Parathyroid adenoma (tissue), 2 donors: Measurements from ENCODE around the gene PALLD.
A peak's percentile ranks its signal among the peaks of the same experiment; 100 is the strongest.

Source experiments
- H2AFZ ChIP-seq: fragments of 300-600 bp; sonication (generic); one replicate; pipeline ENCODE4 v1.7.0; 2017; ENCODE audit warnings: antibody characterized with exemption, mild to moderate bottlenecking
- H3K27ac ChIP-seq: fragments of 300-600 bp; sonication (generic); one replicate; pipeline ENCODE4 v1.7.0; 2017
- H3K27me3 ChIP-seq: fragments of 300-600 bp; sonication (generic); one replicate; pipeline ENCODE4 v1.7.0; 2017; ENCODE audit warnings: low read length; ENCODE audit not compliant: control insufficient read depth, insufficient read depth
- H3K36me3 ChIP-seq: fragments of 300-600 bp; sonication (generic); one replicate; pipeline ENCODE4 v1.7.0; 2017; ENCODE audit warnings: low read length; ENCODE audit not compliant: control insufficient read depth, insufficient read depth
- H3K4me1 ChIP-seq: fragments of 300-600 bp; sonication (generic); one replicate; pipeline ENCODE4 v1.7.0; 2017; ENCODE audit warnings: control low read depth
- H3K4me2 ChIP-seq: fragments of 300-600 bp; sonication (generic); one replicate; pipeline ENCODE4 v1.7.0; 2017; ENCODE audit warnings: low read length
- H3K4me3 ChIP-seq: fragments of 300-600 bp; sonication (generic); one replicate; pipeline ENCODE4 v1.7.0; 2017; ENCODE audit warnings: low read depth, low read length
- H3K79me2 ChIP-seq: fragments of 300-600 bp; sonication (generic); one replicate; pipeline ENCODE4 v1.7.0; 2017; ENCODE audit warnings: control low read depth
- H3K9ac ChIP-seq: fragments of 300-600 bp; sonication (generic); one replicate; pipeline ENCODE4 v1.7.0; 2017; ENCODE audit warnings: mild to moderate bottlenecking
- H3K9me3 ChIP-seq: fragments of 300-600 bp; sonication (generic); one replicate; pipeline ENCODE4 v1.7.0; 2017; ENCODE audit warnings: low read length; ENCODE audit not compliant: control insufficient read depth
- CTCF ChIP-seq: fragments of 300-600 bp; sonication (generic); IDR thresholded peaks from one replicate; pipeline ENCODE4 v1.7.0; 2017; ENCODE audit warnings: antibody characterized with exemption, mild to moderate bottlenecking
- donor health status: primary hyperparathyroidism.

The PALLD gene

GRCh38 chr4:168485156-168485910 lies 11.5 kb upstream of the PALLD start:
- H3K9me3 ChIP-seq = no peaks in the 10 kb centered on the region
- H3K9ac ChIP-seq = no peak overlapping the region
- H3K4me1 ChIP-seq = no peaks in the 10 kb centered on the region
- H3K27ac ChIP-seq = no peak overlapping the region
- no peak overlapping the region for H3K4me3 ChIP-seq
- H3K79me2 ChIP-seq = no peaks in the 10 kb centered on the region
- H3K36me3 ChIP-seq = no peaks in the 10 kb centered on the region
- no peak for TF ChIP-seq CTCF
- H3K4me2 ChIP-seq = no peak overlapping the region
- no peaks in the 10 kb centered on the region for H3K27me3 ChIP-seq
- H2AFZ ChIP-seq = no peak overlapping the region

GRCh38 chr4:168486912-168487281 lies 10.0 kb upstream of the PALLD start:
- Histone ChIP-seq H2AFZ (no peak overlapping the region), H3K9ac (no peak overlapping the region), H3K9me3 (no peaks in the 10 kb centered on the region), H3K4me1 (no peaks in the 10 kb centered on the region), H3K4me3 (no peak overlapping the region), H3K27me3 (no peaks in the 10 kb centered on the region), H3K79me2 (no peaks in the 10 kb centered on the region), H3K4me2 (no peak overlapping the region), H3K36me3 (no peaks in the 10 kb centered on the region), H3K27ac (no peak overlapping the region)
- no peak for TF ChIP-seq CTCF

- Histone ChIP-seq H3K27ac (no peak overlapping the region), H3K4me3 (no peak overlapping the region), H3K27me3 (no peaks in the 10 kb centered on the region), H3K9me3 (no peaks in the 10 kb centered on the region), H3K79me2 (no peaks in the 10 kb centered on the region), H2AFZ (no peak overlapping the region), H3K9ac (no peak overlapping the region), H3K4me2 (no peak overlapping the region), H3K4me1 (no peaks in the 10 kb centered on the region), H3K36me3 (no peaks in the 10 kb centered on the region)
- TF ChIP-seq CTCF = no peak
Measured at GRCh38 chr4:168487282-168488035, 9.4 kb upstream of the PALLD start.

GRCh38 chr4:168488869-168489274 lies 8.0 kb upstream of the PALLD start:
- H3K9ac ChIP-seq = no peak overlapping the region
- no peaks in the 10 kb centered on the region for H3K9me3 ChIP-seq
- no peak overlapping the region for H2AFZ ChIP-seq
- H3K36me3 ChIP-seq = no peaks in the 10 kb centered on the region
- H3K4me2 ChIP-seq = peak overlapping the region; percentile 20
- H3K79me2 ChIP-seq = no peaks in the 10 kb centered on the region
- no peak overlapping the region for H3K4me3 ChIP-seq
- no peak for TF ChIP-seq CTCF
- no peak overlapping the region for H3K27ac ChIP-seq
- no peaks in the 10 kb centered on the region for H3K4me1 ChIP-seq
- no peaks in the 10 kb centered on the region for H3K27me3 ChIP-seq
